GM23248 (cell line): ENCODE measurements around the gene HRC. TPM values are rescaled to one million over a fixed set of nuclear protein-coding genes. Genes with fewer than 3 reads are reported as not detected.

ENCODE experiments used
- DNase-seq: peaks from one replicate; pipeline ENCODE4 v3.0.0-alpha.2; 2015
- H2AFZ ChIP-seq: fragments of 200-600 bp; sonication (generic); 2 replicates; pipeline ENCODE4 v1.6.1; 2016; ENCODE audit warnings: antibody characterized with exemption
- H3F3A ChIP-seq: fragments of 200-600 bp; sonication (generic); 2 replicates; pipeline ENCODE4 v1.6.1; 2016; ENCODE audit warnings: mild to moderate bottlenecking, antibody characterized with exemption, mixed run types; ENCODE audit not compliant: insufficient read depth
- H3K27ac ChIP-seq: fragments of 200-600 bp; sonication (generic); 2 replicates; pipeline ENCODE4 v1.5.1; 2016; ENCODE audit warnings: mild to moderate bottlenecking
- H3K27me3 ChIP-seq: fragments of 200-600 bp; sonication (generic); replicated peaks from 2 replicates; pipeline ENCODE4 v1.6.1; 2016; ENCODE audit warnings: mild to moderate bottlenecking; ENCODE audit not compliant: insufficient read depth
- H3K36me3 ChIP-seq: fragments of 200-600 bp; sonication (generic); 2 replicates; pipeline ENCODE4 v1.6.1; 2016; ENCODE audit warnings: low read depth, mild to moderate bottlenecking
- H3K4me1 ChIP-seq: fragments of 200-600 bp; sonication (generic); 2 replicates; pipeline ENCODE4 v1.6.1; 2016; ENCODE audit warnings: mild to moderate bottlenecking; ENCODE audit not compliant: insufficient read depth
- H3K4me2 ChIP-seq: fragments of 200-600 bp; sonication (generic); one replicate; pipeline ENCODE4 v1.6.1; 2016; ENCODE audit warnings: mild to moderate bottlenecking; ENCODE audit not compliant: unreplicated experiment
- H3K4me3 ChIP-seq: fragments of 200-600 bp; sonication (generic); 2 replicates; pipeline ENCODE4 v1.5.1; 2016; ENCODE audit warnings: mild to moderate bottlenecking
- H3K79me2 ChIP-seq: fragments of 200-600 bp; sonication (generic); 2 replicates; pipeline ENCODE4 v1.6.1; 2016; ENCODE audit warnings: mild to moderate bottlenecking; ENCODE audit not compliant: insufficient read depth
- H3K9ac ChIP-seq: fragments of 200-600 bp; sonication (generic); 2 replicates; pipeline ENCODE4 v1.6.1; 2016; ENCODE audit warnings: mild to moderate bottlenecking
- H3K9me2 ChIP-seq: fragments of 200-600 bp; sonication (generic); 2 replicates; pipeline ENCODE4 v1.6.1; 2016; ENCODE audit warnings: mixed run types, mild to moderate bottlenecking, moderate library complexity; ENCODE audit not compliant: insufficient read depth
- H3K9me3 ChIP-seq: fragments of 200-600 bp; sonication (generic); one replicate; pipeline ENCODE4 v1.6.1; 2017; ENCODE audit warnings: low read depth
- H4K20me1 ChIP-seq: fragments of 200-600 bp; sonication (generic); 2 replicates; pipeline ENCODE4 v1.6.0; 2016; ENCODE audit not compliant: insufficient read depth
- EZH2 ChIP-seq: fragments of 200-600 bp; sonication (generic); IDR thresholded peaks from 2 replicates; pipeline ENCODE4 v1.6.1; 2018; ENCODE audit warnings: antibody characterized with exemption, mild to moderate bottlenecking; ENCODE audit not compliant: insufficient read depth, poor library complexity, severe bottlenecking
- EZH2phosphoT487 ChIP-seq: fragments of 200-600 bp; sonication (generic); IDR thresholded peaks from 2 replicates; pipeline ENCODE4 v1.6.1; 2018; ENCODE audit warnings: antibody characterized with exemption, moderate library complexity, mild to moderate bottlenecking, low read depth; ENCODE audit not compliant: insufficient read depth
- WGBS, 2 experiments: methylation state at CpG; one replicate each; pipeline ENCODE4 v1.1.6; 2015 to 2017; ENCODE audit warnings: low lambda C conversion rate in 2 of 2, low coverage in 1 of 2; ENCODE audit errors: missing lambda C conversion rate in 2 of 2; 5-methylcytosine and 5-hydroxymethylcytosine counted together
- in situ Hi-C: fragments of 300-500 bp; cut with MboI; formaldehyde crosslinking; loops from 2 replicates; pipeline ENCODE4 v1.15.0; 2020
- polyA plus RNA-seq: library from polyadenylated mRNA; unstranded; fragments of >200 nt; fragmentation: Nextera tagmentation; extraction: Ambion mirVana; gene quantifications from 2 replicates; pipeline ENCODE4 v1.2.1, GENCODE V29; 2016
- total RNA-seq: library from RNA; depleted of rRNA; stranded (reverse); fragments of >200 nt; shearing (Covaris generic); gene quantifications from 2 replicates; pipeline ENCODE4 v1.2.3, GENCODE V29; 2014

The HRC gene
- total and polyA plus RNA-seq, 2 experiments from 2014 or later = not detected

GRCh38 chr19:49151267-49152118 lies 3.7 kb downstream of the HRC start:
- no peaks in the 10 kb centered on the region for H3K36me3 ChIP-seq
- no peaks in the 10 kb centered on the region for H3K79me2 ChIP-seq
- no peaks in the 10 kb centered on the region for H4K20me1 ChIP-seq
- no peaks in the 10 kb centered on the region for H3K9me2 ChIP-seq
- H3K27ac ChIP-seq = no peak overlapping the region
- peaks cover 9% of the 10 kb centered on the region; the same call in 1 of the 2 replicates for H3F3A ChIP-seq
- H3K9ac ChIP-seq = no peak overlapping the region
- peak overlapping the region; percentile 93 for H3K4me2 ChIP-seq
- no peaks in the 10 kb centered on the region for H3K4me1 ChIP-seq
- H3K4me3 ChIP-seq = no peak overlapping the region
- in situ Hi-C loops = no loop called here
- H3K27me3 ChIP-seq = no peaks in the 10 kb centered on the region
- 6 to 8% methylated on average over 33 to 45 of the region's 45 CpGs for WGBS, 2 experiments
- H3K9me3 ChIP-seq = no peaks in the 10 kb centered on the region
- DNase-seq = peak; percentile 72
- H2AFZ ChIP-seq = no peak overlapping the region
- TF ChIP-seq EZH2phosphoT487 (no peak), EZH2 (no peak)

GRCh38 chr19:49150944-49151243 lies 4.3 kb downstream of the HRC start:
- in situ Hi-C loops = no loop called here
- TF ChIP-seq EZH2 (no peak), EZH2phosphoT487 (no peak)
- peak overlapping the region; percentile 71 for H3K9ac ChIP-seq
- DNase-seq = no peak
- H3K9me2 ChIP-seq = no peaks in the 10 kb centered on the region
- H3K4me1 ChIP-seq = no peaks in the 10 kb centered on the region
- peaks cover 9% of the 10 kb centered on the region; the same call in 1 of the 2 replicates for H3F3A ChIP-seq
- WGBS, 2 experiments = 5 to 7% methylated on average over 11 to 15 of the region's 16 CpGs
- H3K36me3 ChIP-seq = no peaks in the 10 kb centered on the region
- no peaks in the 10 kb centered on the region for H3K79me2 ChIP-seq
- H2AFZ ChIP-seq = peak overlapping the region; percentile 97
- H4K20me1 ChIP-seq = no peaks in the 10 kb centered on the region
- H3K4me3 ChIP-seq = peak overlapping the region; percentile 84
- no peak overlapping the region for H3K27ac ChIP-seq
- peak overlapping the region; percentile 93 for H3K4me2 ChIP-seq
- H3K9me3 ChIP-seq = no peaks in the 10 kb centered on the region
- H3K27me3 ChIP-seq = no peaks in the 10 kb centered on the region

GRCh38 chr19:49150106-49150943 lies 4.9 kb downstream of the HRC start:
- Histone ChIP-seq H3K36me3 (no peaks in the 10 kb centered on the region), H3F3A (peaks cover 9% of the 10 kb centered on the region; the same call in 1 of the 2 replicates), H3K79me2 (no peaks in the 10 kb centered on the region), H3K4me3 (peak overlapping the region; percentile 84), H3K9me3 (no peaks in the 10 kb centered on the region), H2AFZ (peak overlapping the region; percentile 97), H3K27ac (no peak overlapping the region), H3K4me2 (peak overlapping the region; percentile 93), H3K9me2 (no peaks in the 10 kb centered on the region), H3K4me1 (peaks cover 4% of the 10 kb centered on the region; the same call in 1 of the 2 replicates), H3K27me3 (no peaks in the 10 kb centered on the region), H3K9ac (peak overlapping the region; percentile 71), H4K20me1 (no peaks in the 10 kb centered on the region)
- in situ Hi-C loops = no loop called here
- TF ChIP-seq EZH2phosphoT487 (no peak), EZH2 (no peak)
- DNase-seq = peak; percentile 85
- WGBS, 2 experiments = 1 to 2% methylated on average over 57 to 70 of the region's 75 CpGs

GRCh38 chr19:49149652-49150105 lies 5.5 kb downstream of the HRC start:
- DNase-seq = peak; percentile 83
- Histone ChIP-seq H3K4me2 (peak overlapping the region; percentile 93), H3K27ac (no peak overlapping the region), H3K27me3 (no peaks in the 10 kb centered on the region), H3K36me3 (no peaks in the 10 kb centered on the region), H4K20me1 (no peaks in the 10 kb centered on the region), H3K9me3 (no peaks in the 10 kb centered on the region), H2AFZ (peak overlapping the region; percentile 97), H3K9me2 (no peaks in the 10 kb centered on the region), H3K4me1 (peaks cover 4% of the 10 kb centered on the region; the same call in 1 of the 2 replicates), H3K4me3 (peak overlapping the region; percentile 84), H3K9ac (peak overlapping the region; percentile 71), H3F3A (peaks cover 9% of the 10 kb centered on the region; the same call in 1 of the 2 replicates), H3K79me2 (no peaks in the 10 kb centered on the region)
- 1 to 2% methylated on average over 22 to 23 of the region's 23 CpGs for WGBS, 2 experiments
- in situ Hi-C loops = no loop called here
- TF ChIP-seq EZH2phosphoT487 (no peak), EZH2 (no peak)
